CD1c-positive myeloid dendritic cell (primary cell): ENCODE data around the gene LRRC3C.

Experiments used
- DNase-seq: peaks from one replicate; pipeline ENCODE4 v3.0.0-alpha.2; 2016; ENCODE audit errors: extremely low spot score

The LRRC3C gene

DNA sequence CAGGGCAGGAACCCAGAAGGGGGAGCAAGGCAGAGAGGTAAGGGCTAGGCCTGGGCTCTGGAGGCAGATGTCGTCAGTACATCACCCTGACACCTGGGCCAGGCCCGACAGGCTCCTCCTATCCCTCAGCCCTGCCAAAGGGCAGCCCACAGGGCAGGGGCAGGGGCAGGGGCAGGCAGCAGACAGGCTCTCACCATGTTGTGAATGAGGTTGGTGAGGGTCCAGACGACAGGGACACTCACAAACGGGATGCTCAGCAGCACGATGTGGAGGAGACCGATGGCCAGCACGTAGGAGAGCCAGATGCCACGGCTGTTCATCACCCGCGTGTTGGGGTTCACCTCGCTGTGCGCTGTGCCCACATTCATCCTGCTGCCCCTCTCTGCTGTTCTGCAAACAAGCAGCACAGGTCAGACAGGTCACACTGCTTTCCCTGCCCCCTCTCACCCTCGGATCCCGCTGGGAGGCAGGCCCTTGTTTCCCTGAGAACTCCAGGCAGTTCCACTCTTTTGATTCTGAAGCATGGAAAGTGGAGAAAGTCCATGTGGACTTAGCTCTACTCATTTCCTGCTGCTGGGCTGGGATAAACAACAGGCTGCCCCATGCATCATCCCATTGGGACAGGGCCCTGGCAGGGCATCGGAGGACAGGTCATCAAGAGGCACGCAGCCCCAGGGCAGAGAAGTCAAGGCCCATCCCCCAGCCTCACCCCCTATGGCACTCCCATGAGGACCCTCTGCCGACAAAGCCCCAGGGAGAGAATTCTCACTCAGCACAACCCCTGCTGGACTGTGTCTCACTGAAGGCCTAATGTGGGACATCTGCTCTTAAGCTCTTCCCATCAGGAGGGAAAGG lies 3.5 kb upstream of the LRRC3C start:
- DNase-seq = no peak

DNA sequence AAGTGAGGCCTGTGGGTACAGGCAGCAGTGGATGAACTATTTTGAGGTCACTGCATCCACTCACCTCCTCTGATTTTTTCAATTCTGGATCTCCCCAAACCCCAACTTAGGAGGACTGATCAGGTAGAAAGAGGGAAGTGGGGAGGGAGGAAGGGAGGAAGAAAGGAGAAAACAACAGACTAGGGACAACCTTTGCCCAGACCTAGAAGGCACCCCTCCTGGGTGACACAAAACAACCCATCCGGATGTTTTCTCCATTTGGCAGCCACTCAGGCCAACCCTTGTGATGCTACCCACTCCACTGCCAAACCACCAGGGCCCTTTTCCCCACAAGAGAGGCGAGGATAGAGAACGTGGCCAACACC lies 2.9 kb upstream of the LRRC3C start:
- no peak for DNase-seq

DNA sequence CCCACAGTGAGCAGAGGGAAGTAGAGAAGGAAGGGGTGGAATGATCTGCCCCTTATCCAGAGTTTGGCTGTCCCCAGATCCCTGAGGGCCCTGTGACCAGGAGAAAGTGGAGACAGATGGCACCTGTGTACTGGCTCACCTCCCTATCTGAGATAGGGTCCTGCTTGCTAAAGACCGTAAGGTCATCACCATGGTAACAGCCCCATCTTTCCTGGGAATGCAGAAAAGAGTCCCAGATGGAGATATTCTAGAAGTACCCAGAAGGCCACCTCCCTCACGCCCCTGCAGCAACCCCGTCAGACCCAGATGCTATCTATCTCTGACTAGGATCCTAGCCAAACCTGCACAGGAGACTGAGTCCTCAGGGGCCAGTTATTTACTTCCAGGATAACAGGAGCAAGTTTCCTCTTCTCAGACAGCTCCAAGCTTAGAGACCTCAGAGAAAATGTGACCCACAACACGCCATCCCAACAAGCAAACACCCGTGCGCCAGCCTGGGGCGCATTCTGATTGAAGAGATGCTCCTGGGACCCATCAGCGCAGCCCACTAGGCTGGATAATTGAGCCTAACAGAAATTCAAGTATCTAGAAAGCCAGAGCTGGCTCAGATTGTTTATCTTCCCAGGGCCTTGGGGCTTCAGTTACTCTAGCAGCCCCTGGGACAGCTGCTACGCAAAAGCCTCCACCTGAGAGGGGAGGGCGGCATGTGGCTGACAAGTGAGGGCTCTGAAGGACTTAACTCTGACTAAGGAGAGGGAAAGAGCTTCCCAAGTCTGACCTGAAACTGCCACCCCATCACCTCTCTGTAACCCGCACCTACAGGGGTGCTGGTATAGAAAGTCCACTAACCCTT lies 2.0 kb upstream of the LRRC3C start:
- DNase-seq = no peak

DNA sequence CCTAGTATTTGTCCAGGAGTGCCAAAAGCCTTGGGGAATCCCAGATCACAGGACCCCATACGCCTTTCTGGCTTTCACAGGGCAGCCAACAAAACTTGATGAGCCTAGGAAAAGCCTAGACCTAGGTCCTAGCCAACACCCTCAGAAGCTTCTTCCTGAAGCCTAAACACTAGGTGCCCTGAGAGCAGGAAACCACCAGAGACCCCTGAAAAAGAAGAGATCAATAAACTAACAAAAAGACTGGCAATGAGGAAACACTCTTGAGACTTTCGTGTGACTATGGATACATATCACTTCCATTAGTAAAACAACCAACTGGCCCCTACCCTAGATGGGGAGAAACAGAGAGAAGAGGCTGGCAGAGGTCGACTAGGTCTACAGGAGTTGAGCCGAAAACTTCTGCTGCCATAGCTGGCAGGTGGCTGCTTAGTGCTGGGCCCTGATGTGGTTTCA lies 1.4 kb upstream of the LRRC3C start:
- DNase-seq = peak; percentile 9

DNA sequence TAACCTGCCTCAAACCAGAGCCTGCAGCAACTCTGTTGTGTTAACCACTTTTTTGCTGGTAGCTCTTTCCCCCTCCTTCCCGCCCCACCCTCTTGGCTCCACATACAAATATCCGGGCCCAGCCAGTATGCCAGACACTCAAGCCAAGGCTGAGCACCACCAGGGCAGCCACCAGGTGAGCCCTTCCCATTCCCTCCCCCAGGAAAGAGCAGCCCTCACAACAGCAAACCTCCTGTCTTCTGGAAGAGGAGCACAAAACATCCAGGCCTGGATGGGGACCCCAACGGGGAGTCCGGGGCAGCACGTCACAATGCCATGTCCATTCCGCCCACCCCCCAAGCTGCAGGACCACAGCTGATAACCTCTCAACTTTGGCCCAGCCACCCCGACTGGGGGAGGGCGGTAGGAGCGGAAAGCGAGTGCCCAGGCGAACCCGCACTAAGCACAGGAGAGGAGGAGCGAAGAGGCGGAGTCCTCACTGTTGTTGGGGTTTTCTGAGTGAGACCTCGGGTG lies 888 bp upstream of the LRRC3C start:
- peak; percentile 27 for DNase-seq

DNA sequence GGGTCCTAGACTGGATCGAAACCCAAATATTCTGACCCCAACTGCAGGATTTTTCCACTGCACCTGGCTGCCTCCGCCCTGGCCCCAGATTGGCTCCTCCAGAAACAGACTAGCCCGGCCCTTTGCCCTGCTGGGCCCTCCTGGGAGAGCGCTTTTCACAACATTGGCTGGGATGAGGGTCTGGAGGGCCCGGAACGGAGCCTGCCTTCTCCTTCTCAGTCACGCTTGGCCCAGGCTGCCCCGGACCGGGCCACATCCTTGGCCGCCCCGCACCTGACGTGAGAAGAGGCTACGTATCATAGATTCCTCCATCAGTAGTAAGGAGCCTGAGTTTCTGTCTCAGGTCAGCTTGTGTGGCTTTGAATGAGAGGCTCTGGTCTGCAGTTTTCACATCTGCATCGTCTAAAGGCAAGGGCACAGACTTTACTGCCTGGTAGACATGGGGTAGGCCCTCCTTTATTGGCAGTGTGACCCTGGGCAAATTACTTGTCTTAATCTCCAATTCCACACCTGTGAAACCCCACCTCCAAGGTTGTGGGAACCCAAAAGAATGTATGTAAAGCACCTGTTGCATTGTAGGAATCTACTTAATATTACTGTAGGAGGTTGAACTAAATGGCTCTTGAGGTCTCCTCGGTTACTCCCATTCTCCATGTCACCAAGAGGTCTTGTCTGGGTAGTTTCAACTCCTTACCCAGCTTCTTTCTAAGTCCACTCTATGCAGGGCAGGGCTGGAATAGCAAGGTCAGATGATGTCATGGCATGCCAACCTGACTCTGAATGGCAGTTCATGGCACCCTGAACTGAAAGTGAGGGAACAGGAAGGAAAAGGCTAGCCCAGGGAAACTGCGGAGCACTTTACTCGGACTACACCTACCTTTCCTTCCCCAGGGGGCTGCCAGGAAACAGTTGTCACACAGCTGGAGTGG lies 661 bp downstream of the LRRC3C start:
- peak; percentile 33 for DNase-seq

DNA sequence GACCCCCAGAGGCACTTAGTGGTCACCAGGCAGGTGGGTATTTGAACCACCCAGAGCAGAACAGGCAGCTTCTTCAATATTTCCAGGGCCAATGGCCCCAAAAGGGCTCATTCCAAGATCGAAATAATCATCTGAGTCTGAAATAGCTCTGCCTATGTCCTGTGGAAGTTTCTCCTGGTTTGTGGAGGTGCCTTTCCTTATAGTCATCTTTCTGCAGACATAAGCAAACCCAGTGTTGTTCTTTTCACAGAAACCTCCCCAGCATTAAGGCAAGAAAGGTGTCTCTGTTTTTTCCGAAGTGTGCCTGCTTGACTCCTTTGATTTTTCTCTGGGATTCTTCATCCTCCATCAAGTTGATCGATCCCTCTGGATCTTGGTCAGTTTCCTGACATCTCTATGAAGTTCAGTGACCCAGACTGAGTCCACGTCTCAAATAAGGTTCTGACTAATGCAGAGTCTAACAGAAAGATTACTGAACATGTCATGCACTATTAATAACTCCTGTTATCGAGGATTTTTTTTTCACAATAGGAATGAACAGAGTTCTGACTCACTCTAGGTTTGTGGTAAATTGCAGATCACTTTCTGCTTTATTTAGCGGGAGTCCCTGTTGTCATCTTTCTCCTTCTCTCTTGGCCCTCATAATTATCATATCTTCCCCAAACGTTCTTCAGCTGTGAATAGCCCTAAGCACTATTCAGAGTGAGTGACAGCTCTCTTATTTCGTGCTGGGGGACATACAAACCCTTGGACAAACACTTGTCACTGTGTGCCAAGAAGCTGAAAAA lies 1.5 kb downstream of the LRRC3C start:
- DNase-seq = peak; percentile 76

DNA sequence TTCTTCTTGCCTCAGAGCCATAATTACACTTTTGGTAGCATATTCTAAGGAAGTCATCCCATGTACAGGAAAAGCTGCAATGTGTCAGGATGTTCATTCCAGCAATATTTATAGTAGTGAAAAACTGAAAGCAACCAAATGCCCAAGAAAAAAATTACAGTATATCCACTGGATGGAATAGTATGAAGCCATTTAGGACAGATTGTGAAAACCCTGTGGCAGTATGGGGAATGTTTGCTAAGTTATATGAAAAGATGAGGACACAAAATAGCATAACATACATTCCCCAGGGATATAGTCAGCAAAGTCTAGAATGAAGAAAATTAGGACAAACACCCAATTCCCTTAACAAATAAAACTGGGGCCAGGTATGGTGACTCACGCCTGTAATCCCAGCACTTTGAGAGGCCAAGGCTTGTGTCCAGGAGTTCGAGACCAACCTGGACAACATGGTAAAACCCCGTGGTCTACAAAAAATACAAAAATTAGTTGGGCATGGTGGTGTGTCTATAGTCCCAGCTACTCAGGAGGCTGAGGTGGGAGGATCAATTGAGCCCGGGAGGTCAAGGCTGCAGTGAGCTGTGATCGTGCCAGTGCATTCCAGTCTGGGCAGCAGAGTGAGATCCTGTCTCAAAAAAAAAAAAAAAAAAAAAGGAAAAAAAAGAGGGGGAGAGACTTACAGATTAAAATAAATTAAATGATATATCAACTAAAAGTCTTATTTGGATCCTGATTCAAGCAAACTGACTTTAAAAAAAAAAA lies 2.3 kb downstream of the LRRC3C start:
- DNase-seq = no peak

DNA sequence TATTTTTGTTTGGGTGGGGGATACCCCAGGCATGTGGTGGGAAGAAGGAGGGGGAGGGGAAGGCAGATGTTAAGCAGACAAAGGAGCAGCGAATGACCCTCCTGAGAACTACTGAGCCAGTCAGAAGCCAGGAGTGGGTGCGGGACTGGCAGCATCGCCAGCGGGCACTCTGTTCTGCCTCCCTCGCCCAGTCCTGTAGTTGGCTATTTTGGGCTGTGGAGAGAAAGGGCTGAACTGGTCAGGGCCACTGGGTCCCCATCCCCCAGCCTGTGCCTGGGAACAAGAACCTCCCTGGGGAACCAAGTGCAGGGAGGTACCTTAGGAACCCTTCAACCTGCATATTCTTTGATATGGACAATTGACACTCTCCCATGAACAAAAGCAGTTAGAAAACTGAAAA lies 6.4 kb downstream of the LRRC3C start:
- DNase-seq = no peak

DNA sequence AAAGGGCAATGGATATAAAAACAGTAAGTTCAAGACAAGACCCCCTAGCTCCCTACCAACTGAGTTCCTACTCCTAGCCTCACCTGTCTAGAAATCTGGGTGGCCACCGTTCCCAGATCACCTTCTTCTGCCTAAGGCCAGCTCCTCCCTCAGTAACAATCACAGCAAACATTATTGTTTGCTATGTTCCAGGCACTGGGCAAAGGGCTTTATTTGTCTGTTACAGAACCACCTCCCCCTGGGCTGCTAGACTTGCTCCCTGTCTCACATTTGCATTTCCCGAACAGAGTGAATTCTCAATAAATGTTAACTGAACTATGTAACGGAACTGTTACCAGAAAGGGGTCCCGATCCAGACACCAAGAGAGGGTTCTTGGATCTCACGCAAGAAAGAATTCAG lies 6.8 kb downstream of the LRRC3C start:
- no peak for DNase-seq

DNA sequence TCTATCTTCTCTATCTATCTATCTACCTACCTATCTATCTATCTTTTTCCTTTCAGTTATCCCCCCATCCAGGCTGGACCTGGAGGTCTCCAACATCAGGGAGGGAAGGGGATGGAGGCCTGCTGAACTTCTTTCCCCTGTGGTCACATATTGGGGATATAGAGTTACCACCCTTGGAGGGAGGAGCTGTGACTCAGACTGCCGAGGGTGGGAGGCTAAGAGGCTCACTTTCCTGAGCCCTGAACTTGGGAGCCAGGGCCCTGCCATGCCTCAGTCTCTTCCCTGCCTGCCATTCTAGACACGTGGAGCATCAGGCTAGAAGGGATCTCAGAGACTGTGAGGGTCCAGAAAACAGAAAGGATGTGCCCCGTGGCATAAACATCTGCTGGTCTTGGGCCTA lies 8.4 kb downstream of the LRRC3C start:
- no peak for DNase-seq

DNA sequence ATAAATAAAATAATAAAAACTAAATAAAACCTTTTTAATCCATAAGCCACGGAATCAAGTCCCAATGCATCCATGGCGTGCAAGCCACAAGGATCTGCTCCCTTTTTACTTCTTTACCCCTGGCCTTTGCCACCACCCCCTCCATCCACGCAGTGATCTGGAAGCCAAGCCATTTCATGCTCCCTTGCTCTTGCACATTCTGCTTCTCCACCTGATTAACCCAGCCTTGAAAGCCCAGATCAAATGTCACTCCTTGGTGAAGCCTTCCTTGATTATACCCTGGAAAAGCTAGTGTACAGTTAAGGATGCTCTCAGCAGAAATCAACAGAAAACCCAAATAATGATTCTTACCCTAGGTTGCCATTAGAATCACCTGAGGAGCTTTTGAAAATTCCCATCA lies 9.9 kb downstream of the LRRC3C start:
- DNase-seq = no peak

DNA sequence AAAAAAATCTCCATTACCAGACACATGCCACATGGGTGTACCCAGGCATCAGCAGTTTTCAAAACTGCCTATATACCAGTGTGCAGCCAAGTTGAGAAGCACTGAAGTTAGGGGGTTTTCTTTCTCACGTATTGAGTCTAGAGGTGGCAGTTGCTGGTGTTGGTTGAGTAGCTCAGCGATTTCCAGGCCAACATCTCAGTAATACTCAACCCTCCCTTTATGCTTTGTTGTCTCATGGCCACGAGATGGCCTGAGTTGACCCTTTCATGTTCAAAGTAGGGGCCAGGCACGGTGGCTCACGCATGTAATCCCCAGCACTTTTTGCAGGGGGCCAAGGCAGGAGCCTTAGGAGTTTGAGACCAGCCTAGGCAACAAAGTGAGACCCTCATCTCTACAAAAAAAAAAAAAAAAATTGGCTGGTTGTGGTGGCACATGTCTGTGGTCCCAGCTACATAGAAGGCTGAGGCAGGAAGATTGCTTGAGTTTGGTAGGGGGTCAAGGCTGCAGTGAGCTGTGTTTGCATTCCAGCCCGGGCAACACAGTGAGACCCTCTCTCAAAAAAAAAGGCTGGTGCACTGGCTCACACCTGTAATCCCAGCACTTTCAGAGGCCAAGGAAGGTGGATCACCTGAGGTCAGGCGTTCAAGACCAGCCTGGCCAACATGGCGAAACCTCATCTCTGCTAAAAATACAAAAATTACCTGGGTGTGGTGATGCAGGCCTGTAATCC lies 10.8 kb downstream of the LRRC3C start:
- DNase-seq = no peak

DNA sequence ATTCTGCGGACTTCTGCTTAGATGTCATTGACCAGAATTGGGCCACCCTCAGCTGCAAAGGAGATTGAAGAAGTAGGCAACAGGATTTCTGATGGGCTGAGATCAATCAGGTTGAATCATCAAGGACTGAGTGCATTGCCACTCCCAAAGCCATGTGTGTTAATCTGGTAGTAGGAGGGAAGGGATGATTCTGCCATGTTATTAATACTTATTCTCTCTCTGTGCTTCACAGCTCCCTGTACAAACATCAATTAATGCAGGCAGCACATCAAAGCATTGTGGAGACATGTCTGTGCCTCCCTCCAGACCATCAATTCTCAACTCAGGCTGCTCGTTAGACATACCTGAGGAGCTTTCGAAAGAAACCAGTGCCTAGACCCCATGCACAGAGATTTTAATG lies 11.6 kb downstream of the LRRC3C start:
- no peak for DNase-seq

DNA sequence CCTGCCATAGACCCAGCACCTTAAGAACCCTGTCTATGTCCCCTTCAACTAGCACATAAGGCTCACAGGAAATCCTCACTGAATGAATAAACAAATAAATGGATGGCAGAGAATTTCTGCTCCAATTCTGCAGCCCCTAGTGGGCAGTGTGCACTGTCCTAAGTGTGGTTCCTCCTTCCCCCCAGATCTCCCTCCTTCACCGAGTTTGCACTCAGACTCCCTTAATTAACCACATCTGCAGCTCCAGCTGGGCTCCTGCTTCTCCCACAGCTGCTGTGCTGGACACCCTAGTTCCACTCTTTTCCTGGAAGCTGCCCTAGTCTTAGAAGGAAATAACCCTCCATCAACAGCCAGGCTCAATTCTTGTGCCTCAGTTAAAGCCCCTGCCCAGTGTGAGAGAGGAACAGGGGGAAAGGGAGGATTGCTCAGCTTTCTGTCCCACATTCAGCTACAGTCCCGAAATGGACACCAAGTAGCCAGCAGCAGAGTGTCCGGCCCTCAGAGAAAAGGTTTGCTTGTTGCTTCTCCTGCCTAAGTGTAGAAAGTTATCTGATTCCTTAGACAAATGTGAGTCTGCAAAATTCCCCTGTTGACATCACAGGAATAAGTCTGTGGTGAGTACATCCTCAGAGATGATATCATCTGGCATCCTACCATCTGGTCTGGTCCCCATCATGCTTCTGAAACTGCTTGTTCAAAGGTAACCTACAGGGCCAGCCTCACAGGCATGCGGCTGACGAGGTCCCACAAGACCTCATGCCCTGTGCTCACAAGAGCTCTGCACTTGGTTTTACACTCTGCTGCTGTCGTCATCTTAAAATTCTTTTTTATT lies 12.3 kb downstream of the LRRC3C start:
- DNase-seq = peak; percentile 27

DNA sequence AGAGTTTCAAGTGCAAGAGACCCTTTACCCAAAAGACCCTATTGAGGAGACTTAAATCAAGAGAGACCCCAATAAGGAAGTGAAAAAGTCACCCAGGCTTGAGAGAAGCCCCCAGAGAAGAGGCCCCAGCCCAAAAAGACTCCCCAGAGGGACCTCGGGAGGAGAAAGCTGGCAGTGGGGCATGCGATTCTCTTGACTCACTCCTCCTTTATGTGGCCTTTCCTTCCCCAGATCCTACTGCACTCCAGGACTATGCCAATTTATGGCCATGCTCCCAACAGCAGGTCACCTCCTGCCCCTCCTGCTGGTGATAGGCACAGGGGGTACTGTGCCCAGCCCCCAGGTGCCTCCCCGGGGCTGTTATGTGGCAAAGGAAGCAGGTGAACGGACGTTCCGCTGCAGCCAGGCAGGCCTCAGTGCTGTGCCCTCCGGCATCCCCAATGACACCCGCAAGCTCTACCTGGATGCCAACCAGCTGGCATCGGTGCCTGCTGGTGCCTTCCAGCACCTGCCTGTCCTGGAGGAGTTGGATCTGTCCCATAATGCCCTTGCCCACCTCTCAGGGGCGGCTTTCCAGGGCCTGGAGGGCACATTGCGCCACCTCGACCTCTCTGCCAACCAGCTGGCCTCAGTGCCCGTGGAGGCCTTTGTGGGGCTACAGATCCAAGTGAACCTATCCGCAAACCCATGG lies 16.3 kb downstream of the LRRC3C start:
- no peak for DNase-seq

DNA sequence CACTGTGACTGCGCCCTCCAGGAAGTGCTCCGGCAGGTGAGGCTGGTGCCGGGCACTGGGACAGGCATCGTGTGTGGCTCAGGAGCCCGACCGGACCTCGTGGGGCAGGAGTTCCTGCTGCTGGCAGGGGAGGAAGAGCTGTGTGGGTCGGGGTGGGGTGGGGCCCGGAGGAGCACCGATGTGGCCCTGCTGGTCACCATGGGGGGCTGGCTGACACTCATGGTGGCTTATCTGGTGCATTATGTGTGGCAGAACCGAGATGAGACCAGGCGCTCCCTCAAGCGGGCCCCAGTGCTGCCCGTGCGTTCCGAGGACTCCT lies 16.8 kb downstream of the LRRC3C start:
- no peak for DNase-seq
